PC-9 (cell line): ENCODE measurements around the gene CYB5RL. TPM values are rescaled to one million over a fixed set of nuclear protein-coding genes. Genes with fewer than 3 reads are reported as not detected.

ENCODE experiments used
- BruUV-seq: library from RNA; stranded (reverse); fragments of 400-500 nt; replicated peaks from 2 replicates; lab custom pipeline; 2021; lab: Mats Ljungman, UMichigan
- CTCF ChIA-PET: fragments of 300-600 bp; sonication (Branson Sonifier 250); formaldehyde crosslinking; loops from one replicate; lab custom pipeline; 2022; ENCODE audit warnings: antibody characterized with exemption; lab: Charles Lee
- POLR2A ChIA-PET: fragments of 300-600 bp; sonication (Branson Sonifier 250); formaldehyde crosslinking; loops from one replicate; lab custom pipeline; 2022; ENCODE audit warnings: antibody characterized with exemption; ENCODE audit not compliant: unreplicated experiment; lab: Charles Lee
- DNase-seq, 2 experiments: peaks; one replicate each; pipeline versions ENCODE4 v3.0.0 to v3.0.0-alpha.2; 2015 to 2022; ENCODE audit warnings: mixed read lengths in 1 of 2
- H2AFZ ChIP-seq: fragments of 200-600 bp; sonication (generic); 2 replicates; pipeline ENCODE4 v1.8.1; 2017; ENCODE audit warnings: antibody characterized with exemption
- H3F3A ChIP-seq: fragments of 200-600 bp; sonication (generic); 2 replicates; pipeline ENCODE4 v1.8.1; 2017; ENCODE audit warnings: antibody characterized with exemption, mild to moderate bottlenecking, low read depth; ENCODE audit not compliant: insufficient read depth
- H3K27ac ChIP-seq: fragments of 200-600 bp; sonication (generic); 2 replicates; pipeline ENCODE4 v1.6.1; 2016; ENCODE audit warnings: mixed run types
- H3K27me3 ChIP-seq: fragments of 200-600 bp; sonication (generic); 2 replicates; pipeline ENCODE4 v1.6.1; 2016; ENCODE audit warnings: low read depth, mixed run types; ENCODE audit not compliant: insufficient read depth
- H3K36me3 ChIP-seq: fragments of 200-600 bp; sonication (generic); 2 replicates; pipeline ENCODE4 v1.6.1; 2016; ENCODE audit warnings: low read depth, mixed run types
- H3K4me1 ChIP-seq: fragments of 200-600 bp; sonication (generic); replicated peaks from 2 replicates; pipeline ENCODE4 v1.6.1; 2016; ENCODE audit warnings: mixed run types; ENCODE audit not compliant: insufficient read depth
- H3K4me2 ChIP-seq: fragments of 200-600 bp; sonication (generic); 2 replicates; pipeline ENCODE4 v1.6.1; 2017; ENCODE audit warnings: mixed run types
- H3K4me3 ChIP-seq: fragments of 200-600 bp; sonication (generic); 2 replicates; pipeline ENCODE4 v1.6.1; 2016; ENCODE audit warnings: mixed run types
- H3K79me2 ChIP-seq: fragments of 200-600 bp; sonication (generic); 2 replicates; pipeline ENCODE4 v1.6.1; 2017; ENCODE audit warnings: low read depth, mixed run types
- H3K9me2 ChIP-seq: fragments of 200-600 bp; sonication (generic); 2 replicates; pipeline ENCODE4 v1.8.1; 2017; ENCODE audit warnings: mild to moderate bottlenecking; ENCODE audit not compliant: insufficient read depth
- H3K9me3 ChIP-seq: fragments of 200-600 bp; sonication (generic); 2 replicates; pipeline ENCODE4 v1.8.1; 2016; ENCODE audit warnings: low read depth; ENCODE audit not compliant: insufficient read depth
- H4K20me1 ChIP-seq: fragments of 200-600 bp; sonication (generic); 2 replicates; pipeline ENCODE4 v1.8.1; 2017; ENCODE audit not compliant: insufficient read depth
- CTCF ChIP-seq: fragments of 200-600 bp; sonication (generic); conservative IDR thresholded peaks from 2 replicates; pipeline ENCODE4 v1.6.1; 2017; ENCODE audit warnings: mixed run types, antibody characterized with exemption, mild to moderate bottlenecking, moderate library complexity
- EZH2 ChIP-seq: fragments of 200-600 bp; sonication (generic); IDR thresholded peaks from 2 replicates; pipeline ENCODE4 v1.8.0; 2017; ENCODE audit warnings: antibody characterized with exemption, low read depth
- intact Hi-C: fragments of 100-400 bp; cut with micrococcal nuclease; formaldehyde crosslinking; loops from one replicate; pipeline ENCODE4 v1.10.0; 2022; ENCODE audit not compliant: unreplicated experiment
- total RNA-seq: library from RNA; stranded (reverse); gene quantifications from 2 replicates; pipeline ENCODE4 v1.2.3, GENCODE V29; 2021

CYB5RL gene
- total RNA-seq, 1 experiment from 2014 or later = 6.7 TPM

GRCh38 chr1:54163051-54163450 is 36.8 kb downstream of the CYB5RL start:
- Histone ChIP-seq H3K4me2 (no peak overlapping the region), H2AFZ (no peak overlapping the region), H3F3A (no peaks in the 10 kb centered on the region), H3K4me3 (no peak overlapping the region), H3K36me3 (no peaks in the 10 kb centered on the region), H3K4me1 (peaks cover under 1% of the 10 kb centered on the region; the same call in 1 of the 2 replicates), H4K20me1 (no peaks in the 10 kb centered on the region), H3K27ac (no peak overlapping the region), H3K27me3 (no peaks in the 10 kb centered on the region), H3K9me2 (no peaks in the 10 kb centered on the region), H3K9me3 (no peaks in the 10 kb centered on the region), H3K79me2 (no peaks in the 10 kb centered on the region)
- POLR2A ChIA-PET = interaction anchor here (0.5 kb wide), 1 partner anchor 91 kb away, joined by 6 read pairs; no protein-coding TSS in a partner anchor
- TF ChIP-seq EZH2 (no peak), CTCF (no peak)
- DNase-seq = peak in 1 of 2 experiments; percentile 58
- BruUV-seq = no TSS peak
- CTCF ChIA-PET = interaction anchor here (0.6 kb wide), 1 partner anchor 25 kb away, joined by 3 read pairs; no protein-coding TSS in a partner anchor
- intact Hi-C loops = no loop called here

- no TSS peak for BruUV-seq
- Histone ChIP-seq H2AFZ (no peak overlapping the region), H3K27me3 (no peaks in the 10 kb centered on the region), H3K4me1 (peaks cover 6% of the 10 kb centered on the region; the same call in 1 of the 2 replicates), H3F3A (no peaks in the 10 kb centered on the region), H3K36me3 (no peaks in the 10 kb centered on the region), H3K4me2 (no peak overlapping the region), H3K9me3 (no peaks in the 10 kb centered on the region), H3K79me2 (no peaks in the 10 kb centered on the region), H3K9me2 (no peaks in the 10 kb centered on the region), H3K27ac (no peak overlapping the region), H3K4me3 (no peak overlapping the region), H4K20me1 (no peaks in the 10 kb centered on the region)
- CTCF ChIA-PET = no interaction called here
- POLR2A ChIA-PET = interaction anchor here (0.6 kb wide), 1 partner anchor 461 kb away, joined by 13 read pairs; no protein-coding TSS in a partner anchor
- intact Hi-C loops = no loop called here
- TF ChIP-seq EZH2 (no peak), CTCF (no peak)
- DNase-seq = no peak
These were observed 38.2 kb downstream of the CYB5RL start for GRCh38 chr1:54161495-54162168.

- TF ChIP-seq CTCF = no peak
- no peak for TF ChIP-seq EZH2
- no peaks in the 10 kb centered on the region for H3K36me3 ChIP-seq
- H3K9me3 ChIP-seq = no peaks in the 10 kb centered on the region
- no peaks in the 10 kb centered on the region for H3K79me2 ChIP-seq
- no peaks in the 10 kb centered on the region for H3K27me3 ChIP-seq
- no peak overlapping the region for H3K27ac ChIP-seq
- no peaks in the 10 kb centered on the region for H3K9me2 ChIP-seq
- no peak for DNase-seq
- intact Hi-C loops = no loop called here
- no TSS peak for BruUV-seq
- H3K4me1 ChIP-seq = peaks cover 6% of the 10 kb centered on the region; the same call in 1 of the 2 replicates
- no peak overlapping the region for H3K4me3 ChIP-seq
- ChIA-PET POLR2A (no interaction called here), CTCF (interaction anchor here (0.6 kb wide), 1 partner anchor 47 kb away, joined by 4 read pairs; no protein-coding TSS in a partner anchor)
- no peak overlapping the region for H3K4me2 ChIP-seq
- H2AFZ ChIP-seq = no peak overlapping the region
- H4K20me1 ChIP-seq = no peaks in the 10 kb centered on the region
- H3F3A ChIP-seq = no peaks in the 10 kb centered on the region
These were observed 39.5 kb downstream of the CYB5RL start for GRCh38 chr1:54160351-54160750.
